ENCODE results near the gene SLC25A38. TPM values are rescaled to one million over a fixed set of nuclear protein-coding genes. Genes with fewer than 3 reads are reported as not detected.
"Not testable (repeated sequence)": the region's sequence is repeated elsewhere in the genome, so short reads cannot be mapped to it uniquely, and the experiment has no call there.

Gene SLC25A38, protein sequence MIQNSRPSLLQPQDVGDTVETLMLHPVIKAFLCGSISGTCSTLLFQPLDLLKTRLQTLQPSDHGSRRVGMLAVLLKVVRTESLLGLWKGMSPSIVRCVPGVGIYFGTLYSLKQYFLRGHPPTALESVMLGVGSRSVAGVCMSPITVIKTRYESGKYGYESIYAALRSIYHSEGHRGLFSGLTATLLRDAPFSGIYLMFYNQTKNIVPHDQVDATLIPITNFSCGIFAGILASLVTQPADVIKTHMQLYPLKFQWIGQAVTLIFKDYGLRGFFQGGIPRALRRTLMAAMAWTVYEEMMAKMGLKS
- 30.0 TPM for polyA plus RNA-seq (2012; ENCODE audit: insufficient read depth, insufficient read length)

DNA sequence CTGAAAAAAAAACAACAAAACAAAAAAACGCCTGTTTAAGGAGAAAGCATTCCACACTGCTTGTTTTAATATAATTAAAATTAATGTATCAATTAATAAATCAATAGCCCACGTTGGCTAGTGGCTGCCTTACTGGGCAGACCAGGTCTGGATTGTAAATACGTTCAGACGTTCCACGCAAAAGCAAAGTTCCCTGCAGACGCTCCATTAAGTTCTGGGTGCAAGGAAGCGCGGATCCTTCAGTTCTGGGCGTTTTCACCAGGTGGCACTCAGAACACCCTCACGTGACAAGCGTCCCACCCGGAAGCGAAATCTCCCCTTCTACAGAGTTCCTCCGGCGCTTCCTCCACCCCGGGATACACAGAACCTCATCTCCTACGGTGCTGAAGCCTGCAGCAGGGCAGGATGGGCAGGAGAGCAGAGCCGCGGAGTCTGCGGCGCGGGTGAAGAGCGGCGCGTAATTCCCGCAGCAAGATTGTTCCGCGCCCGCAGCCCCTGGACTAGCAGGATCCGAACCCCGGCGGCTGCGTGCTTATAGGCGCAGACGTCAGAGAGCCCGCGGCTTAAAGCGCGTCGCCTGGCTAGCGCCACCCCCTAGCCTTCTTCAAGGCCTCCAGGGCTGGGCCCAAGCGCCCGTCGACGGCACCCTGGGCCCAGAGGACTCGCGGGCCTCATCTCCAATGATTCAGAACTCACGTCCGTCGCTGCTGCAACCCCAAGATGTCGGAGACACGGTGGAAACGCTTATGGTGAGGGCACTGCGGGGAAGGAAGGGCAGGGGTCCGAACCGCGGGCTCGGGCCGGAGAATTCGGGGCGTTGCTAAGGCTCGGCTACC lies at the start of gene SLC25A38:
Gene SLC25A38 (plus strand): TSS at position 326 of the 836 bp plus-strand sequence. CDS start 355 bp downstream, at position 681.
- peak; percentile 87 for DNase-seq (ENCODE audit: low read depth, low spot score)
- peak within 1 kb of the TSS; percentile 72 for H3K4me3 ChIP-seq (ENCODE audit: low read length)

DNA sequence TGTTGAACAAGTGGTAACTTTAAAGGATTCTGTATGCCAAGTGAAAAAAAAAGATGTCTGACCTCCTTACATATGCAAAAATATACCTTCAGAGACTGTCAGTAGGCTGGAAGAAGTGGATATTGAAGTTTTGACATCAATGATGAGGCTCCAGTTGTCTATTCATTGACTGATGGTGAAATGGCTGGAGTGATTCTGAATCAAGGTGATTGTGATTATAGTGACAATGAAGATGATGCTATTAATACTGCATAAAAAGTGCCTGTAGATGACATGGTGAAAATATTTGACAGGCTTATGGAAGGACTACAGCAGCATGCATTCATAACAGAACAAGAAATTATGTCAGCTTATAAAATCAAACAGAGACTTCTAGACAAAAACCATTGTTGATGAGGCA lies 49.6 kb upstream of the SLC25A38 start:
- no peak for DNase-seq (ENCODE audit: low read depth, low spot score)
- H3K4me3 ChIP-seq (ENCODE audit: low read length), result no peak overlapping the region

DNA sequence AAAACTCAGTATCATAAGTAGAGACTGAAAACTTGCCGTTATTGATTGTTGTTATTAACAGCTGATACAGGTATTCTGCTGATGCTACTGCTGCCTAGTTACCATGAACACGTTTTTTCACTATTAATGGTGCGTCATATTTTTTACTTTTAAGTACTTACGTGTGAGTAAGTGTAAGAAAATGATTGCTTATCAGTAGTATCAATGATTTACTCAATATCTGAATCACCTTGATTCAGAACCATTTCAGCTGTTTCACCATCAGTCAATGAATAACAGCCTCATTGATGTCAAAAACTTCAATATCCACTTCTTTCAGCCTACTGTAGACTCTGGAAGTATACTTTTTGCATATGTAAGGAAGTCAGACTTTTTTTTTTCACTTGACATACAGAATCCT lies 49.0 kb upstream of the SLC25A38 start:
- no peak overlapping the region for H3K4me3 ChIP-seq (ENCODE audit: low read length)
- no peak for DNase-seq (ENCODE audit: low read depth, low spot score)

GRCh38 chr3:39338201-39338600 lies 45.0 kb upstream of the SLC25A38 start:
- no peak overlapping the region for H3K4me3 ChIP-seq (ENCODE audit: low read length)
- no peak for DNase-seq (ENCODE audit: low read depth, low spot score)

- no peak for DNase-seq (ENCODE audit: low read depth, low spot score)
- no peak overlapping the region for H3K4me3 ChIP-seq (ENCODE audit: low read length)
These were observed 44.1 kb upstream of the SLC25A38 start for GRCh38 chr3:39339086-39339485.

GRCh38 chr3:39343076-39343717 lies 40.0 kb upstream of the SLC25A38 start:
- no peak for DNase-seq (ENCODE audit: low read depth, low spot score)
- H3K4me3 ChIP-seq (ENCODE audit: low read length), result no peak overlapping the region

- no peak for DNase-seq (ENCODE audit: low read depth, low spot score)
These were observed 39.4 kb upstream of the SLC25A38 start for GRCh38 chr3:39343760-39344159.

DNA sequence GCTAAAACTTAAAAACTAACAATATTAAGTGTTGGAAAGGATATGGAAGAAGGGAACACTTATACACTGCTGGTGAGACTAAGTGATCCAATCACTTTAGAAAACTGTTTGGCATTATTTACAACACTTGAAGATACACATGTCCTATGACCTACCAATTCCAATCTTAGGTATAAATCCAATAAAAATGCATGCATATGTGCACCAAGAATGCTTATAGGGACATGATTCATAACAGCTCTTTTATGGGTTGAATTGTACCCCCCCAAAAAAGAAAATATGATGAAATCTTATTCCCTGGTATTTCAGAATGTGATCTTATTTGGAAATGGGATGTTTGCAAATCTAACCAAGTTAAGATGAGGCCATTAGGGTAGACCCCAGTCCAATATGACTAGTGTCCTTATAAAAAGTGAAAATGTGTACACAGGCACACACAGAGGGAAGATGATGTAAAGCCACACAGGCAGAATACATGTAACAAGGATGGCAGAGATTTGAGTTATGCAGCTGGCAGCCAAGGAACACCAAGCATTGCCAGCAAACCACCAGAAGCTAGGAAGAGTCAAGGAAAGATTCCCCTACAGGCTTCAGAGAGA lies 38.3 kb upstream of the SLC25A38 start:
- DNase-seq (ENCODE audit: low read depth, low spot score), result no peak
- H3K4me3 ChIP-seq (ENCODE audit: low read length), result no peak overlapping the region

More at GRCh38 chr3:39343760-39344159, 39.4 kb upstream of the SLC25A38 start:
- no peak overlapping the region for H3K4me3 ChIP-seq (ENCODE audit: low read length)

DNA sequence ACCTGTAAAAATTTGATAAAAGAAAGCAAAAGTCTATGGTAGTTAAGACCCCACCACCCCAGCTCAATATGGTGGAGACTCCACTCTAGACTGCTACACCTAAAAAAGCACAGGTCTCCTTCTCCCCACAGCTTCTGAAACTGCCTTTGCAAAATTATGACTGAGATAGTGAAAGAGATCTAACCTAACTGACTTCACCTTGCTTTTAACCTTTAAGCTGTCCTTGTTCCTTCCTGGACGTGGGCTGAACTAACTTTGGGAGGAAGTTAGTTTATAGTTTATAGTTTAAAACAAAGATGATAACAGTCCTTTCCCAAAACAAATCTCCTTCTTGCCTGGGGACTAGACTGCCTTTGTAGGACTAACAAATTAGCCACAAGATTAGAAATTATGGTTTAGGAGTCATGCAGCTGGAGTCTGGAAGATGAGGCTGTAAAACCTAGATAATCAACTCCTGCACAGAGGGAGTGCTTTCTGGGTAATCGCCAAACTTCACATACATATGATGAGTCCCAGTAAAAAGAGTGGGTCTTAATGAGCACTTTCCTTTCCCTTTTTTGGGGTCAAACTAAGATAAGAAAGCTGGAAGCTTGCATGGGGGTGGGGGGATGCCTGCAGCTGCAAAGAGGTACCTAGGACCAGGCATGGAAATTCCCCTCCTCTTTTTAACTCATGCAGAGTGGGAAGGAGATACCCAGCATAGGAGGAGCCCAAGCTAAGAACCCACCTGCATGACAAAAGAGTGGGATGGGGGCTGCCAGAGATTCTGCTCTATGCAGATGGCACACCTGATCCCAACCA lies 36.2 kb upstream of the SLC25A38 start:
- H3K4me3 ChIP-seq (ENCODE audit: low read length), result no peak overlapping the region
- DNase-seq (ENCODE audit: low read depth, low spot score), result peak; percentile 78

DNA sequence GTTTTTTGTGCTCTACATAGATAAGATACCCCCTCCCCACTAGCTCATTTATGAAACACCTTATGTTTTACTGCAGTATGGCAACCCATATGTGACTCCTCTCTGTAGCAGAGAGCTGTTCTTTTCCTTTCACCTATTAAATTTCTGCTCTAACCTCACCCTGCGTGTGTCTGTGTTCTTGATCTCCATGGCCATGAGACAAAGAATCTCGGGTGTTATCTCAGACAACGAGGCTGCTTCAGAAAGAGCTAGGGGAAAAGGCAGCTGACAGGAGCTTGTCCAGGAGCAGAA lies 35.6 kb upstream of the SLC25A38 start:
- no peak for DNase-seq (ENCODE audit: low read depth, low spot score)
- H3K4me3 ChIP-seq (ENCODE audit: low read length), result no peak overlapping the region

- DNase-seq (ENCODE audit: low read depth, low spot score), result no peak
- H3K4me3 ChIP-seq (ENCODE audit: low read length), result no peak overlapping the region
These were observed 34.1 kb upstream of the SLC25A38 start for GRCh38 chr3:39349080-39349479.

DNA sequence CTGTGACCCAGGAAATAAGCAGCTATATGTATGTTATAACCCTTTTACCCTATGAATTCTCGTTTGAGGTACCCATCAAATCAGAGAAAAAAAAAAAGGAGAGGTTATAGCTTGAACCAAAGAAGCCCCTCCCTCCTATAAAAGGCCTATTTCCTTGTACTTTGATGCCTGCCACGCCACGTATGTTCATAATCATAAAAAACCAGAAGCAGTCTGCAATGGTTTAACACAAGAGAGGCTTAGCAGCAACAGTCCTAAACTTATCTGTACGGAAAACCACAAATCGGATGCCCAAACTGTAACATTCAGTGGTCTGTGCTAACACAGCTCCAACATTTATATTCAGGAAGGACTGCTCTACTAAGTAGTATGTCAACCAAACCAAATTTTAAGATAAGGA lies 32.5 kb upstream of the SLC25A38 start:
- peak overlapping the region; percentile 11; the same call in 1 of the 2 replicates for H3K4me3 ChIP-seq (ENCODE audit: low read length)

DNA sequence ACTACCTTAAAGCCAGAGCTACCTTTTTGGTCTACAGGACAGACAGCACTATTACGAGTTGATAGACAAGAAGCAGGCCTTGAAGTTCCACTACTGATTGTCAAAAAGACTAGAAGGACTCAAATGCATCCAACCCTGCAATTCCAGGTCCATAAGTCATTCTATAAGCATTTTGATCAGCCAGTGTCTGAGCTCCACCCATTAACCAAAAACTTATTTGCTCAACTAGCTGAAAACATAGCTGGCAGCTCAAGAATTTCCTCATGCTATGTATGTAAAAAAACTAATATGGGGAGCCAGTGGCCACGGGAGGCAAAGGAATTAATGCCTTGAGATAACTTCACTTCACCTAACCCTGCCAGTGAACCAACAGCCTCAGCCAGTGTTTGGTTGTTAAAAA lies 32.0 kb upstream of the SLC25A38 start:
- not testable (repeated sequence) for H3K4me3 ChIP-seq (ENCODE audit: low read length); DNase-seq (ENCODE audit: low read depth, low spot score)

More for the DNA sequence above, 32.5 kb upstream of the SLC25A38 start:
- peak; percentile 99 for DNase-seq (ENCODE audit: low read depth, low spot score)

GRCh38 chr3:39353168-39353927 lies 29.8 kb upstream of the SLC25A38 start:
- DNase-seq (ENCODE audit: low read depth, low spot score); H3K4me3 ChIP-seq (ENCODE audit: low read length): not testable (repeated sequence)

DNA sequence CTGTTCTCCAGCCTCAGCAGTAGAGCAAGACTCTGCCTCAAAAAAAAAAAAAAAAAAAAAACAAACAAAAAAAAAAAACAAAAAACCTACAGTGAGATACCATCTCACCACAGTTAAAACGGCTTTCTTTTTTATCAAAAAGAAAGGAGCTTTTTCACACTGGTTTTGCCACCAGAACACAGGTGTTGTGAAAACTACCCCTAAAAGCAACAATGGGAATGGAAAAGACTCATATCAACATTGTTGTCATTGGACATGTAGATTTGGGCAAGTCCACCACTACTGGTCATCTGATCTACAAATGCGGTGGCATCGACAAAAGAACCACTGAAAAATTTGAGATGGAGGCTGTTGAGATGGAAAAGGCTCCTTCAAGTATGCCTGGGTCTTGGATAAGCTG lies 24.8 kb upstream of the SLC25A38 start:
- peak; percentile 92 for DNase-seq (ENCODE audit: low read depth, low spot score)
- peak overlapping the region; percentile 9; the same call in 1 of the 2 replicates for H3K4me3 ChIP-seq (ENCODE audit: low read length)

DNA sequence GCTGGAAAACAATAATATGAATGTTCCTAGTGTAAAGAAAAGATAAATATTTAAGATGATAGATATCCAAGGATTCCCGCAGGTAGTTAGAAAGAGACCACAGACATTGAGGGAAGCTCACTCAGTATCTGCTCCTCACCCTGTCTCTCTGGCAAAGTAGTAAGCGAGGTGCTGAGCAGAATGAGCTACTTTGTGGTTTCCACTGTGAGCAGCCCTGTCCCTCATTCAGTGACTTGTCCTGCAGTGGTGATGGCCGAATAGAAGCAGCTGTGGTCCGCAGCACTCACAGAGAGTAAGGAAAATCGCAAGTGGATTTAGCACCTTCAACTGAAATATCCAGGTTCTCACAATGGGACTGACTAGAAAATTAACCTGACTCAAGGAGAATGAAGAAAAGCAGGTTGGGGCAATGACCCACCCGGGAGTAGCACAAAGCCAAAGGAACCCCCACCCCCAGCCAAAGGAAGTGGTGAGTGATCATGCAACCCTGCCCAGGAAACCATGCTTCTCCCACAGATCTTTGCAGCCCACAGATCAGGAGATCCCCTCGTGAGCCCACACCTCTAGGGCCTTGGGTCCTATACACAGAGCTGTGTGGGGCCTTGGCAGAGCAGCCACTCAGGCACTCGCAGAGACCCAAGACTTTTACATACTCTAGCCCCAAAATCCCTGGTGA lies 21.8 kb upstream of the SLC25A38 start:
- peak; percentile 89 for DNase-seq (ENCODE audit: low read depth, low spot score)
- no peak overlapping the region for H3K4me3 ChIP-seq (ENCODE audit: low read length)

DNA sequence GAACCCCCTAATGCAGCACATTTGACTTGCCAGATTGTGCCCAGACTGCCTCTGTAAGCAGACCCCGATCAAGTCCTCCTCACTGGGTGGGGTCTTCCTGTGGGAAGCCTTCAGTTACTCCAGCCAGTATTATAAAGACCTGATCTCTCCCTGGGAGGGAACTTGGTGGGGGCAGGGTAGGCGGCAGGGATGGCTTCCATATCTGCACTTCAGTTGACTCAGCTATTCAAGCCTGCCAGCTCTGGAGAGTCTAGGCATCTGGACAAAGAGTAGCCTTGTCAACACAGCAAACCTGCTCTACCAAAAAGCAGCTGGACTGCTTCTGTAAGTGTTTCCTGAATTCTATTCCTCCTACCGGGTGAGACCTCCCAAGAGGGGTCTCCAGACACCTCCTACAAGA lies 21.0 kb upstream of the SLC25A38 start:
- no peak overlapping the region for H3K4me3 ChIP-seq (ENCODE audit: low read length)
- no peak for DNase-seq (ENCODE audit: low read depth, low spot score)

GRCh38 chr3:39362812-39363211 lies 20.4 kb upstream of the SLC25A38 start:
- no peak for DNase-seq (ENCODE audit: low read depth, low spot score)
- H3K4me3 ChIP-seq (ENCODE audit: low read length), result no peak overlapping the region
